Measurements from ENCODE around the gene PARVB.

PARVB gene

DNA sequence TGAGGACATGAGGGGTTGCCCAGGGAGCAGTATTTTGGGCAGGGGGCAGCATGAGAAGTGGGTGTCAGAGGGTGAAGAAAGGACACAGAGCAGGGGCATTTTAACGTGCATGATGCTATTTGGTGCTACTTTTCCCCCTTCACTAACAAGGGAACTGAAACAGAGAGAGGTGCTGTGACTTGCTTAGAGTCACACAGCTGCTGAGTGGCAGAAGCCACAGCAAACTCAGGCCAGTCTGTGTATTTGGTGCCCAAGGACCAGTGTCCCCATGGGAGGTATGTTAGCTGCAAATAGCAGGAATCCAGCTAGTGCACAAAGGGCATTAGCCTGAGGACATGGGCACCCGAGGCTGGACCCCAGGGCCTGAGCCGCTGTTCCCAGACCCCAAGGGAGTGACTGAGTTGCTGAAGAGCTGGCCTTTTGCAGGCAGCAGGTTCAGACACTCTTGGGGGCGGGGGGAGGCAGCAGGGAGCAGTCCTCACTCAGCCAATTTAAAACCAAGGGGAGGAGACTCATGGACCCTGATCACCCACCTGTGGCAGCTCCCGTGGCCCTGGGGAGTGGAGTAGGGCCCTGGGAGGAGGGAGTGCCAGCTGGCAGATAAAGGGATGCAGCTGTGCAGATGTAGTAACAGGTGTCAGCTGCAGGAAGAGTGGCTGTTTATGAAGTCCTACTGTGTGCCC is 171.2 kb downstream of the PARVB start:
- TF ChIP-seq, protein P1, sequence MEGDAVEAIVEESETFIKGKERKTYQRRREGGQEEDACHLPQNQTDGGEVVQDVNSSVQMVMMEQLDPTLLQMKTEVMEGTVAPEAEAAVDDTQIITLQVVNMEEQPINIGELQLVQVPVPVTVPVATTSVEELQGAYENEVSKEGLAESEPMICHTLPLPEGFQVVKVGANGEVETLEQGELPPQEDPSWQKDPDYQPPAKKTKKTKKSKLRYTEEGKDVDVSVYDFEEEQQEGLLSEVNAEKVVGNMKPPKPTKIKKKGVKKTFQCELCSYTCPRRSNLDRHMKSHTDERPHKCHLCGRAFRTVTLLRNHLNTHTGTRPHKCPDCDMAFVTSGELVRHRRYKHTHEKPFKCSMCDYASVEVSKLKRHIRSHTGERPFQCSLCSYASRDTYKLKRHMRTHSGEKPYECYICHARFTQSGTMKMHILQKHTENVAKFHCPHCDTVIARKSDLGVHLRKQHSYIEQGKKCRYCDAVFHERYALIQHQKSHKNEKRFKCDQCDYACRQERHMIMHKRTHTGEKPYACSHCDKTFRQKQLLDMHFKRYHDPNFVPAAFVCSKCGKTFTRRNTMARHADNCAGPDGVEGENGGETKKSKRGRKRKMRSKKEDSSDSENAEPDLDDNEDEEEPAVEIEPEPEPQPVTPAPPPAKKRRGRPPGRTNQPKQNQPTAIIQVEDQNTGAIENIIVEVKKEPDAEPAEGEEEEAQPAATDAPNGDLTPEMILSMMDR (conservative IDR thresholded peaks at IDR 0.05; ENCODE audit: control insufficient read depth, insufficient read depth, low read depth, low read length) = no peak
- no peak overlapping the region for H3K4me3 ChIP-seq (ENCODE audit: control insufficient read depth, low read depth, low read length)
- no peak for DNase-seq (ENCODE audit: low read depth)

- no peak for DNase-seq (ENCODE audit: low read depth)
- TF ChIP-seq, protein P1 (conservative IDR thresholded peaks at IDR 0.05; ENCODE audit: control insufficient read depth, insufficient read depth, low read depth, low read length) = no peak
- H3K4me3 ChIP-seq (ENCODE audit: control insufficient read depth, low read depth, low read length) = no peak overlapping the region
These were observed 172.1 kb downstream of the PARVB start for GRCh38 chr22:44196241-44196640.

DNA sequence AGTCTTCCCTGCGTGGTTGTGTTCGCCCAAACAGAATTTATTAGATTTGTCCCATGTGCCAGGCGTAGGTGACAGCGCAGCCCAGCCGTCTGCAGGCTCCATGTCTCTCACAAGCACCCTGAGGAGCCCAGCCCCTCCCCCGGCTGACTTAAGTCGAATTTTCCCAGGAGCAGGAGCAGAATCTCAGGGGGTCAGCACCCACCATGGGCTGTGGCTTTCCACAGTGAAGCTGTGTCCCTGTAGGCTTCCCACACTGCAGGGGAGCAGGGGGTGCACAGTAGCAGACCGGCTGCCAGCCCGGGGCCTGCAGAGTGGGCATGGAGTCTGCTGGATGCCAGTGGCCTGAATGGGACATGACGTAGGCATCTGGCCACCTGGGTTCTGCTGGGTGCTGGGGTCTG is 172.6 kb downstream of the PARVB start:
- DNase-seq (ENCODE audit: low read depth) = no peak
- TF ChIP-seq, protein P1 (conservative IDR thresholded peaks at IDR 0.05; ENCODE audit: control insufficient read depth, insufficient read depth, low read depth, low read length) = no peak
- no peak overlapping the region for H3K4me3 ChIP-seq (ENCODE audit: control insufficient read depth, low read depth, low read length)

DNA sequence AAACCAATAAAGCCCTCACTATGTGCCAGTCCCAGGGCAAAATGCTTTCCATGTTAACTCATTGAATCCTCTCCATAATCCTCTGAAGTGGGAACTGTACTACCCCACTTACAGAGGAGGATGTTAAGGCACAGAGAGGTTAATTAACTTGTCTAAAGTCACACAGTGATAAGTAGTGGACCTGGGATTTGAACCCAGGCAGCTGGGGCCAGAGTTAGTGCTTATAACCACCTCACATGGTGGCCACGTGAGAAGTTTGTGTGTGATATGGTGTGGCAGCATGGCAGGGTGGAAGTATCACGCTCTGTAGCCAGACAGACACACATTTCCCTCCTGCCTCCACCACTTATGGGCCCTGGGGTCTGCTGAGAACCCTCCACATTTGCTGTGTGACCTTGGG is 173.2 kb downstream of the PARVB start:
- TF ChIP-seq, protein P1 (conservative IDR thresholded peaks at IDR 0.05; ENCODE audit: control insufficient read depth, insufficient read depth, low read depth, low read length) = no peak
- no peak overlapping the region for H3K4me3 ChIP-seq (ENCODE audit: control insufficient read depth, low read depth, low read length)

GRCh38 chr22:44199164-44199563 is 175.1 kb downstream of the PARVB start:
- TF ChIP-seq, protein P1 (conservative IDR thresholded peaks at IDR 0.05; ENCODE audit: control insufficient read depth, insufficient read depth, low read depth, low read length) = no peak
- no peak for DNase-seq (ENCODE audit: low read depth)
- H3K4me3 ChIP-seq (ENCODE audit: control insufficient read depth, low read depth, low read length) = no peak overlapping the region

More for the DNA sequence above, 173.2 kb downstream of the PARVB start:
- no peak for DNase-seq (ENCODE audit: low read depth)

GRCh38 chr22:44199866-44200265 is 175.8 kb downstream of the PARVB start:
- no peak for DNase-seq (ENCODE audit: low read depth)
- H3K4me3 ChIP-seq (ENCODE audit: control insufficient read depth, low read depth, low read length) = no peak overlapping the region
- TF ChIP-seq, protein P1 (conservative IDR thresholded peaks at IDR 0.05; ENCODE audit: control insufficient read depth, insufficient read depth, low read depth, low read length) = no peak

Measured in fibroblast of mammary gland (primary cell).